GM21515 (cell line): ENCODE results near the gene SLC26A8.

Experiments used
- ATAC-seq: cut with Tn5 transposase; IDR thresholded peaks from one replicate; pipeline ENCODE4 v1.9.1; 2021; ENCODE audit not compliant: unreplicated experiment

The SLC26A8 gene, protein sequence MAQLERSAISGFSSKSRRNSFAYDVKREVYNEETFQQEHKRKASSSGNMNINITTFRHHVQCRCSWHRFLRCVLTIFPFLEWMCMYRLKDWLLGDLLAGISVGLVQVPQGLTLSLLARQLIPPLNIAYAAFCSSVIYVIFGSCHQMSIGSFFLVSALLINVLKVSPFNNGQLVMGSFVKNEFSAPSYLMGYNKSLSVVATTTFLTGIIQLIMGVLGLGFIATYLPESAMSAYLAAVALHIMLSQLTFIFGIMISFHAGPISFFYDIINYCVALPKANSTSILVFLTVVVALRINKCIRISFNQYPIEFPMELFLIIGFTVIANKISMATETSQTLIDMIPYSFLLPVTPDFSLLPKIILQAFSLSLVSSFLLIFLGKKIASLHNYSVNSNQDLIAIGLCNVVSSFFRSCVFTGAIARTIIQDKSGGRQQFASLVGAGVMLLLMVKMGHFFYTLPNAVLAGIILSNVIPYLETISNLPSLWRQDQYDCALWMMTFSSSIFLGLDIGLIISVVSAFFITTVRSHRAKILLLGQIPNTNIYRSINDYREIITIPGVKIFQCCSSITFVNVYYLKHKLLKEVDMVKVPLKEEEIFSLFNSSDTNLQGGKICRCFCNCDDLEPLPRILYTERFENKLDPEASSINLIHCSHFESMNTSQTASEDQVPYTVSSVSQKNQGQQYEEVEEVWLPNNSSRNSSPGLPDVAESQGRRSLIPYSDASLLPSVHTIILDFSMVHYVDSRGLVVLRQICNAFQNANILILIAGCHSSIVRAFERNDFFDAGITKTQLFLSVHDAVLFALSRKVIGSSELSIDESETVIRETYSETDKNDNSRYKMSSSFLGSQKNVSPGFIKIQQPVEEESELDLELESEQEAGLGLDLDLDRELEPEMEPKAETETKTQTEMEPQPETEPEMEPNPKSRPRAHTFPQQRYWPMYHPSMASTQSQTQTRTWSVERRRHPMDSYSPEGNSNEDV

DNA sequence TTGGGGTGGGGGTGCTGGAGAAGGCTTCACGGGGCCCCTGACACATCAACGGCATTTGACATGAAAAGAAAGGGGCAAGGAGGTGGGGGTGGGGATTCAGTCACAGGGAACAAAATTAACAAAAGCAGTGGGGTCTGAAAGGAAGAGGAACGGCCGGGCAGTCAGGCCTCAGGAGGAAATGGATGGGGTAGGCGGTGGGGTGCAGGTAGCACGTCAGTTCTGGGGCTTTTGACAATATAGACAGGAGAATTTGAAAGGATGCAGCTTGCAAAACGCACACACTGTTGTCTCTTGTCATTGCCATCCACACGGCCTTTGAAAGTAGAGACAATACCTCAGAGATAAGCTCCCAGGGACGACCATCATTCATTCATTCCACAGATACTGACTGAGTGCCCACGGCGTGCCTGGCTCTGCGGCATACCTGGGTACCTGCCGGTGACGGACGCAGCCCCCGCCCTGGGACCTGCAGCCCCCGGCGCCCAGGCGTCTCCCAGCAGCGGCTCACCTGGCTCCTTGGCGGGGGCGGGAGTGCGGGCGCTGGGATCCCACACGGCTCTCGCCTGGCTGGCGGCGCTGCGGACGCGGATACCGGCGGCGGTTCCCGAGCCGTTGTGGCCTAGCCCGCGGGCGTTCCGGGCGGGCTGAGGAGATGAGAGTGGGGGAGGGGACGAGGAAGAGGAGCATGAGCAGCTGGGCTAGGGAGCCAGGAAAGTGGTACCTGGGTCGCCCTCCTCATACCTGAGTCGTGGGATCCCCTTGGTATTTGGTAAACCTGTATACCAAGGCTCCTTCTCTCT, at the start of gene SLC26A8:
TSS of gene SLC26A8 (minus strand) at position 646 of the 800 bp plus-strand sequence. CDS start 4,934 bp downstream, outside the sequence.
- ATAC-seq, result no peak

DNA sequence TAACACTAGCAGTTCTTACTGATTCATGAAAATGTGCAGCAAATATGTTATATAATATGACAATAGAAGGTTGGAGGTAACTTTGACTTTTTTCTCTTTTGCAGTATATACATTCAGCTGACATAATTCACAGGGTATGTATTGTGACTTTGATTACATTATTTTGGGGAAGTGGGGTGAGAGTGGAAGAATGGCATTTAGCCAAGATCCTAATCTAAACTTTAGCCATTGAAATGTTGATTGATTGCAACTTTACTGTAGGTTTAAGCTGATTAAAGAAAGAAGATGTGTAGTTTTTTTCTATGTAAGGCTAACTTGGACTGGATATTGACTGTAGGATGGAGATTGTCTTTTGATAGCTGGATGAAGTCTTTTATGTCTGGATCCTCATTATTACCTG, 49.1 kb upstream of the SLC26A8 start:
- ATAC-seq, result no peak

DNA sequence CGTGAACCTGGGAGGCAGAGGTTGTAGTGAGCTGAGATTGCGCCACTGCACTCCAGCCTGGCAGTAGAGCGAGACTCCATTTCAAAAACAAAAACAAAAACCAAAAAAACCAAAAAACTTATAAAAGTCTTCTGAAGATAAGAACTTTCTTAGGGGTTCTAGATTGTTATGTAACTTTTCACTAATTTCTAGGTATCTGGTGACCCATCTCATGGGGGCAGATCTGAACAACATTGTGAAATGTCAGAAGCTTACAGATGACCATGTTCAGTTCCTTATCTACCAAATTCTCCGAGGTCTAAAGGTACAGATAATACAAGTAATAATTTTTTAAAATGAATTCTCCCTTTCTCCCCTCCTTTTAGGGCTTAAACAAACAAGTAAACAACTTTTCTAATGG, 48.2 kb upstream of the SLC26A8 start:
- no peak for ATAC-seq

DNA sequence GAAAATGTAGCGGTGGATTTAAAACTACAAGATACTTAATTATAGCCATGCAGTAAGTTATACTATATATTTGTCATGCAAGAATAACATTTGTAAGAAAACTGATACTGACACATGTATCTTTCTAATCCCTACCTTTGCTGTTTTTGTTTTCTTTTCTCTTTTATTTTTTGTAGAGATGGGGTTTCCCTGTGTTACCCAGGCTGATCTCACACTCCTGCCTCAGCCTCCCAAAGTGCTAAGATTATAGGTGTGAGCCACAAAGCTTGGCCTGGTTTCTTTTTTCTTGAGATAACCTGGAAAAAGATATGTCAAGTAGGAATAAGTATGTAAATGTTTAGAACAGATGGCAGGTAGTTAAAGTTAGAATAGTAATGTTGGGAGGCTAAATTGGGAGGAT, 47.3 kb upstream of the SLC26A8 start:
- ATAC-seq, result no peak

DNA sequence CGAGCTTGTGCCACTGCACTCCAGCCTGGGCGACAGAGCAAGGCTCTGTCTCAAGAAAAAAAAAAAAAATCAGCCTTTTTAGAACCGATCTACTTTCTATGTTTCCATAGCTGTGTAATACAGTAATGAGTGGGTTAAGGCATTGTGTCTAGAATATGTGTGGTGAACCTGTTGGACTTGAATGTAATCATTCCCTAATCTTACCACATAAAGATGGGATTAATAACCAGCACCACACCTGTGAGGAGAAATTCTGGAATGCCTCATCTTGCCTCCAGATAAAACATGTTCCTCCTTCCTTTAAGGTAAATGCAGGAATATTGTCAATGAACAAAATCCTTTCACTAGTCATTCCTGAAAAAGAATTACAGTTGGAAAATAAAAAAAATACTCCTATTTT, 46.8 kb upstream of the SLC26A8 start:
- no peak for ATAC-seq

DNA sequence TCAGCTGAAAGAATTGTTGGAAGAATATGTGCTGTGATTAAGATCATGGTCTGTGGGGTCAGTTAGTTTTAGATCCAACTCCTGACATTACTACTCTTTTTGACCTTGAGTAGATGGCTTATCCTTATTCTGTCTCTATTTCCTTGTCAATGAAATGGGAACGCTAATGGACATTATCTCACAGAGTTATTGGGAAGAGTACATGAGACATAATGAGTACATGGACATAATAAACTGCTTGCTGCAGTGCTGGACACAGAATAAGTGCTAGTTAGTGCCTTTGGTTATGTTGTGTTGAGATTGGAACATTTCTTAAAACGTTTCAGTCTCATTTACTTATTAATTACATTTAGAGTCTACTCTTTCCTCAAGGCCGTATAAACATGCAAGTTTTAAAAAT, 45.8 kb upstream of the SLC26A8 start:
- ATAC-seq, result no peak

DNA sequence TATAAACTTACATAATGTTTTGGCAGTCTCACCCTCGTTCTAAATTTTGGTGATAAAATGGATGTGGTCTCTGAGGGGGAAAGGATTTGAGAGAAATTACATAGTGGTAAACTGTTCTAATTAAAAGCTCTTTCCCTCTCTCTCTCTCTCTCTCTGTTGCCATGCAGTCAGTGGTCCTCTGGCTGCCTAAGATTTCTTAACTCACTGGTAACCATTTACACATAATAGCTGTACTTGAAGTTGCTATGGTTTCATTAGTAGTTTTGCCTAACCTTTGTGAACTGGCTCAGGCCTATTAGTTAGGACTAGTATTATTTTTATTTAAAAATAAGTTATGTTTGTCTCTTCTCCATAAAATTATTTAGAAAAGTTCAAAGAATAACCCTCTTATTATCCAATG, 45.1 kb upstream of the SLC26A8 start:
- ATAC-seq, result no peak

DNA sequence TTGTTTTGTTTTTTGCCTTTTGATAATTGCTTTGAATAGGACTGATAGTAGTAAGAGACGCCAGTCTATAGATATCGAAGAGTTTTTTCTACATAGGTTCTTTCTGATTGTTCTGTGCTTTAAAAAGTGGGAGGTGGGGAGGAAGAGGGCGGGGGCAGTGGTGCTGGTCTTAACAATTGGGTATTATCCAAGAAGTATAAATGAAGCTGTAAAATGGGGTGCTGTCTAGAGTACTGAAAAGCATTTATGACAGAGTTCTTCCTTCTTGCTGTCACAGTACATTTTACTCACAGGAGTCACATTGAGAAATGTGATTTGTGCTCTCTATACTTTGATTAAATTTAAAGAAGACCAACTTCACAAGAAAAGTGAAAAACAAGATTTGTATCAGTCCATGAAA, 44.1 kb upstream of the SLC26A8 start:
- no peak for ATAC-seq

DNA sequence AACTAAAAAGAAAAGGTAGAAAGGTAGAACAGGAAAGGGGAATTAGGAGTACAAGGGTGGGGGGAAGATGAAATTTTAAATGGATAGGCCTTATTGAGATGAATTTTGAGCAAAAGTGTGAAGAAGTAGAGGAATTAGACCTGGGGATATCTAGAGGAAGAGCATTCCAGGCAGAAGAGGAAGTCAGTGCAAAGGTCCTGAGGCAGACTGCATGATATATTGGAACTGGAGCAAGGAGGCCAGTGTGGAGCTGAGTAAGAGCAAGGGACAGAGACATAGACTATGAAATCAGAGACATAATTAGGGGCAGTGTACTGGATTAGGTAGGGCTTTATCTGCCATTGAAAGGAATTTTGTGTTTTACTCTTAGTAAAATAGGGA, 43.6 kb upstream of the SLC26A8 start:
- ATAC-seq, result no peak

DNA sequence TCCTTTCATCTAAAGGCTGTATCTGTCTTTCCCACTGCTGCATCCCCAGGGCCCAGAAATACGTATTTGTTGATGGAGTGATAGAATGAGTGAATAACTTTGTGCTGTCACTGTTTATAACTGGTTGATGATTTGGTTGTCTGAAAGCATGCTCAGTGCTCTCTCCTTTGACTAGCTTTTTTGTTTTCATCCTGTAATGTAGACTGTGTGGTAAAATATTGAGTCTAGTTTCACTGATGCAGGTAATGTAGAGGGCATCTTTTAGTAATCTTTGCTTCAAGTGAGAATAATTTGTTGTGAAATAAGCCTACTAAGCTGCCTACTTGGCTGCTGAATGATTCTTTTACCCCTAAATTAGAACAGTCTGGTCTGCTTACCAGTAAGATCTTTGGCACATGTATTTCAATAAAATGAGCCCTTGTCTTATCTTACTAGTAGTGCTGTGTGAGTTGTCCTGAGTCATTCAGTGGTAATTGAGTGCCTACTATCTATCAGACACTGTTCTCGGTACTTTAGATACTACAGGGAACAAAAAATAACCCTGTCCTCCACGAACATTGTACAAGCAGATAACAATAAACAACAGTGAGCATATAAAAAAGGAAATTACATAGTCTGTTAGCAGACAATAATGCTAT, 43.1 kb upstream of the SLC26A8 start:
- ATAC-seq, result no peak

DNA sequence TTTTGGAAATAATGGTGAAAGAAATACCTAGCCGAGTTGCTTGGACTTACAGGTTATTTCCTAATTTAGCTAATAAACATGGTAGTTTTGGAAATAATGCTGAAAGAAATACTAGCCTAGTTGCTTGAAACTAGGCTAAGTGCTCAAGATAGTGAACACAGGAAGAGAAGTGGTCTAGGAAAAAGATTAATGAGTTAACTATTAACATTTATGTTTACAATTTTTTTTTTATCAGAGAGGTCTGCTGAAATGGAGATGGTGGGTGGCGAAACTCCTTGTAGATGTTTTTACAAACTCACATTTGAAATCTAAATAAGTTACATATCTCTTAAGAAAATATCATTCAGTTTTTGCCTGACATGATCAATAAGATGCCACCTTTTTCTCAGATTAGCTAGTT, 42.4 kb upstream of the SLC26A8 start:
- no peak for ATAC-seq

DNA sequence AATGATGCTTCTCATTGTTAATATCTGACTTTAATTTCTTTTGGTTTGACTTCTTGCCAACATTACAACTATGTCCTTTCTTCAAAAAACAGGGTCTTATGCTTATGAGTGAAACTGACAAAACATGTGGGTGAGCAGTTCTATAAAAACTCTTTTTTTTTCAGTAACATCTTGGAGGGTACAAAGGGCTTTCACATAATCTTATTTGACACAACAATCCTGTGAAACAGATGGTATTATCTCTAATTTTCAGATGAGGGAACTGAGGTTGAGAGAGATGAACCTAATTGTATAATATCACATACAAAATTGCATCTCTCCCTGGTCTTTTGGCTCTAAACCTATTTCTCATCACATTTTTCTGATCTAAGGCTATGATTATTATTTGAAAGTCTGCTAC, 41.5 kb upstream of the SLC26A8 start:
- no peak for ATAC-seq

DNA sequence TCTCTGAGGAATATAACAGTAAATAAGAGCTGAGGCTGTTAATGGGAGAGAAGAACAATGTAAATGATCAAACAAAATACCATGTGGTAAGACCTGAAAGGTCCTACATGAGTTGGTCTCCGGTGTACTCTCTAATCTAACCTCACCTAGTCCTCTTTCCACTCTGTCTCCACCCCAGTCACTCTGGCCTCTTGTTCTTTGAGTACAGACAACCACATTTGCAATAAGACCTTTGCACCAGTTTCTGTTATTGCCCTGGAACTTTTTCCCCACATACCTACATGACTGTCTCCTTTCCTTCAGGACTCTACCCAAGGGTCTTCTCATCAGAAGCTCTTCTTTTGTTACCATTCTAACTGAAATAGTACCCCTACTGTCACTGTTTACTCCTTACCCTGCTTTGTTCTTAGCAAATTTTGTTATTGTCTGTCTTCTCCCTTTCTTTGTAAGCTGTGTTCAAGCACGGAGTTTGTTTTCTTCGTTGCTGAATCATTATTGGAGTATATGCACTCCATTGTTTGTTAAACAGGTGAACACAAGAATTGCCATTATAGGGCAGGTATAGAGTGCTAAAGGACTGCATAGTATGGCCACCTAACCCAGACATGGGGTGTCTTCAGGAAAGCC, 40.4 kb upstream of the SLC26A8 start:
- no peak for ATAC-seq

DNA sequence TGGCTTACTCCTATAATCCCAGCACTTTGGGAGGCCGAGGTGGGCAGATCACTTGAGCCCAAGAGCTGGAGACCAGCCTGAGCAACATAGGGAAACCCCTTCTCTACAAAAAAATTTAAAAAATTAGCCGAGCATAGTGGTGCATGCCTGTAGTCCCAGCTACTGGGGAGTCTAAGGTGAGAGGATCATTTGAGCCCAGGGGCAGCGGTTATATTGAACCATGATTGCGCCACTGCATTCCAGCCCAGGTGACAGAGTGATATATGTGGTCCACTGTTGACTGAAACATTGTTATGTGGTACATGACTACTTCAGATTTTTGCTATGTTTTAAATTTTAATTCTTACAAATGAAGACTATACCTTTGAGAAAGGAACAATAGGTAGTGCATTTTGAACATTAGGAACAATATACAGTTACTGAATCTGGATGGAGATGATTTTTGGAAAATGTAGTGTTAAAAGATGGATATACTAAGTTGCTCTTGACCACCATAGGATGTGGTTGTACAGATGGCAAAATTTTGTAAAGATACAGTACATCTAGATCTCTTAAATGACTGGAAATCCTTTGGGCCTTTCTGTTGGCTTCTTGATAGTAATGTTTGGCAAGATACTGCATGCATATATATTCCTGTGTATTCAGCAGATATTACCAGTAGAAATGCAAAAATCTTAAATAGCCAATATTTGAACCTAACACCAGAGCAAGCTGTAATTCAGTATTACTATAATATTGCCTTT, 39.0 kb upstream of the SLC26A8 start:
- no peak for ATAC-seq

DNA sequence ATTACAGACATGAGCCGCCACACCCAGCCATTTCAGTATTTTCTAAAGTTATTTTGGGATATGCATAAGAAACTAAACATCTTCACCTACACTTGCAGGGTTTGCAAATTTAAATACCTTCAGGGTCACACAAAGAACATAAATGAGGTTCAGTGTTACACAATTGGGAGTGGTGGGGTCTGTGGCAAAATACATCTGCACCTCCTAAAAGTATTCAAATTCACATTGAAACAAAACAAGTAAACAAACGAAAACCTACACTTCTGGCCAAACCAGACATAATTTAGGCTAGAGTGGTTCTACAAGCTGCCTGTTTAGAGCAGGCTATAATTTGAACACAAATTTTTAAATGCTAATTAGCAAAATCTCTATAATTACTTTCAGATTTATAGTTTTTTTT, 37.8 kb upstream of the SLC26A8 start:
- no peak for ATAC-seq

DNA sequence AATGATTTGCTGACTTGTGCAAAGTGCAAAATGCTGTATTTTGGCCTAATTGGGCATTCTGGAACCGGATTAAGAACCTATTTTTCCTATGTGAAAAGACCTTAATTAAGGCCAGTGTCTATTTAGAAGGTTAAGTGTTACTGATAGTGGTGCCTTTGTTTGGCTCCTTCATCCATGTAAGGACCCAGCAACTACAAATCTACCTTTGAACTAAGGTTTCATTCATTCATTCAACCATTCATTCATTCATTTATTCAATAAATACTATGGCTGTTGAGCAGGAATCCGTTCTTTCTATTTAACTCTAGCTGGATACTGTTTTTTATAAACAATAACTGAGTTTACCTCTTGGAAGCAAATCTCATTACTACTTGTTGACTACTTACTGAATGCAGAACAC, 36.8 kb upstream of the SLC26A8 start:
- ATAC-seq, result no peak

DNA sequence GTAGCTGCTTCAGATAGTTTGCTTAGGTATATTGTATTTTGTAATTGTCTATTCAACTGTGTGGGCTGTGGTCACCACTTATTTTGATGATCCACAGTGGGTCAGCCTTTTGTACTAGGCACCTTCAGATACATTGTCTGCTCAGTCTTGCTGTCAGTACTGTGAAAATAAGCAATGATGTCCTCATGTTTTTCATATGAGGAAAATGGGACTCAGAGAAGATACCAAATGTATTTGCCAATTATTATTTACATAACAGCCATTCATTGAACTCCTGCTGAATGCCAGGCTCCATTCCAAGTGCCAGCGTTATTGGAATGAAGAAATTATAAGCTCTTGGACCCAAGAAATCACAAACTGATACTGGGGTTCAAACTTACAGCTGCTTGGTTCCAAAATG, 31.7 kb upstream of the SLC26A8 start:
- ATAC-seq, result no peak

DNA sequence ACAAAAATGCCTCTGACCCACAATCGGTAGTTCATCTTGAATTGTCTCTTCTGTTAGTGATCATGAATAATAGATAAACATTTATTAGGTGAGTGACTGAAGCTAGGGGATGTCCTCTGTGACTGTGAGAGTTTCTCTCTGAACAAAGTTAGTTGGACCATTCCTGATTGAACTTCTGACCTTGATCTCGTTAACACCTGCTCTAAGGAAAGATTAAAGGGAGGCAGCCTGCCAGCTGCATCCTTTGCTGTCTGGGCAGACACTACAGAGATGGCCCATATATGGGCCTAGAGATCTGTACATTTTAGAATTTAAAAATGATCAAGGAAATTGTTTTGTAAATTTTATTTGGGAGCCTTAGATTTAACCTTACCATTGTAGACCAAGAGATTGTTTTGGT, 30.5 kb upstream of the SLC26A8 start:
- no peak for ATAC-seq

DNA sequence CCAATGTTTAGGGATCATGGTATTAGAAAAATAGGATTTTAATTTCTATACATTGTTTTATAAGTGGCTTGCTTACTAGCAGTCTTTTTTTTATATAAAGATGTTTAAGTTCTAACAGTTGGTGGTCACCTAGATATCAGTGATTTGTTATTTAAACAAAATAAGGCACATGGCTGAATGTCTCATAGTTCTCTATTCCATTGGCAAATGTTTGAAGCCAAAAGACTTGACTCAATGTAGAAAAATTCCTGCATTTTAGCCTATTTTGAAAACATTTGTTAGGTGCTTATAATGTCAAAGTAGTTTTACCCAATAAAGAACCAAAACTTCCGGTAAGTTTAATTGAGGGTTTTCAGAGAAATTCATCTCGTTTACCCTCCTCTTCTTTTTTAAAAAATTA, 30.0 kb upstream of the SLC26A8 start:
- no peak for ATAC-seq

DNA sequence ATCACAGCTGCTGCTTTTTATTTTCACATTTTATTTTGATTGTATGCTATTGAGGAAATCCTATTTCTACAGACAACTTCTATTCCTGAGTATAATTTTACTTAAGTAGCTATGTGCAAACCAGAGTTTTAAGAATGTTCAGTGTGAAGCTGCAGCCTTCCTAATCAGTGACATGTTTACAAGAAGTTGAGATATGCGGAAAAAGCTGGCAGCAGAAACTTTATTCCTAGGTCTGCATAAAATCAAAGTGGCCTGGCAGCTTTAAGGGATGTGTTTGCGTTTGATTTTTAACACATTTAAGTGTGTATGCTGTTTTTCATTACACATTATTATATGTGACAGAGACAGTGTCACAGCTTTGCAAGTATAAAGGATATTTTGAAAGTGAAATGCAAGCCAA, 29.4 kb upstream of the SLC26A8 start:
- no peak for ATAC-seq
